Suprapubic skin (tissue), 4 donors: ENCODE data around the gene CCBE1. TPM values are rescaled to one million over a fixed set of nuclear protein-coding genes. Genes with fewer than 3 reads are reported as not detected.

ENCODE experiments used
- DNase-seq, 2 donors: peaks; one replicate each; pipeline ENCODE4 v3.0.0-alpha.2; 2019; ENCODE audit warnings: low spot score in 2 of 2
- H3K27ac ChIP-seq: fragments of 200-600 bp; sonication (generic); one replicate; pipeline ENCODE4 v1.5.1; 2019
- H3K27me3 ChIP-seq: fragments of 200-600 bp; sonication (generic); one replicate; pipeline ENCODE4 v1.5.1; 2019
- H3K36me3 ChIP-seq: fragments of 200-600 bp; sonication (generic); one replicate; pipeline ENCODE4 v1.5.1; 2019
- H3K4me1 ChIP-seq: fragments of 200-600 bp; sonication (generic); one replicate; pipeline ENCODE4 v1.5.1; 2019
- H3K4me3 ChIP-seq: fragments of 200-600 bp; sonication (generic); one replicate; pipeline ENCODE4 v1.5.1; 2019; ENCODE audit warnings: mild to moderate bottlenecking
- H3K9me3 ChIP-seq: fragments of 200-600 bp; sonication (generic); one replicate; pipeline ENCODE4 v1.5.1; 2019
- EP300 ChIP-seq: sonication (generic); formaldehyde crosslinking; IDR thresholded peaks from one replicate; pipeline ENCODE4 v1.6.1; 2017; ENCODE audit warnings: antibody characterized with exemption
- POLR2A ChIP-seq, 2 donors: fragments of 450-650 bp; IDR thresholded peaks; one replicate each; pipeline ENCODE4 v1.6.1; 2017; ENCODE audit warnings: antibody characterized with exemption in 2 of 2, mild to moderate bottlenecking in 2 of 2, moderate library complexity in 2 of 2
- POLR2AphosphoS5 ChIP-seq, 3 donors: sonication (generic); formaldehyde crosslinking; IDR thresholded peaks; one replicate each; pipeline ENCODE4 v1.6.1; 2017; ENCODE audit warnings: antibody characterized with exemption in 3 of 3
- WGBS: methylation state at CpG from one replicate; pipeline ENCODE4 v1.1.5; 2018; 5-methylcytosine and 5-hydroxymethylcytosine counted together
- total RNA-seq, 4 donors: library from RNA; depleted of rRNA; stranded (reverse); fragments of >200 nt; gene quantifications; one replicate each; pipeline ENCODE4 v1.1.0, GENCODE V29; 2016
- TF ChIP-seq, protein P1 (sequence below), 2 donors: fragments of 200-600 bp in 1 of 2; fragments of 450-650 bp in 1 of 2; sonication (generic) in 1 of 2; IDR thresholded peaks; one replicate each; pipeline ENCODE4 v1.5.1; 2016 to 2019; ENCODE audit warnings: antibody characterized with exemption in 2 of 2, mild to moderate bottlenecking in 1 of 2, moderate library complexity in 1 of 2

CCBE1 gene
- total RNA-seq, 4 donors from 2014 or later = 0.81 to 3.7 (median 1.7) TPM

DNA sequence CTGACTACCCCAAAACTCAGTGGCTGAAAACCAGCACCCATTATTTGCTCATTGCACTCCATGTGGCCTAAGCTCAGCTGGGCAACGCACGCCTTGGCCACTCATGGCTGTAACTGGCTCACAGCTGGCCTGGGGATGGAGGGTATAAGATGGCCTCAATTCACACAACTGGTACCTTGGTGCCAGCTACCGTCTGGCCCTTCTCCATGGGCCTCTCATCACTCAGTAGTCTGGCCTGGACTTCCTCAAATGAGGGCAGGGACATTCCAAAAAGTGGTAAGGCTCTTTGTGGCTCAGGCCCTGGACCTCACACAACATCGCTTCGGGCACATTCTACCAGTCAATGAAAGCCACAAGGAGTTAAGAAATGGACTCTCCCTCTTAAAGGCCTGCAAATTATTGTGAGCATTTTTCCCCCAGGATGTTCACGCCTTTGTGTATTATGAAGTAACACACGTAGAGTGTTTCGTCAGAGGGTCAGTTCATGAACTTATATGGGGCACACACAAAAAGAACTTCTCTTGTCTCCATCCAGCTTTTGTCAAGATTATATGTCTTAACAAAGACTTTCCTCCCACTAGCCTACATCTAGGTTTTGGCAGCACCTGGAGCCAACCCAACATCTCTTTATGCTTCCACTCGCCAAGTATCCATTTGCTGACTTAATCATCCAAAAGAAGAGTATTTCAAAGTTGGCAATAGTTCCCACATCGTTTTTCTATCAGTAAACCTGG lies 145.2 kb downstream of the CCBE1 start:
- 85% methylated on average over 10 of the region's 10 CpGs for whole genome bisulfite sequencing
- no peaks in the 10 kb centered on the region for H3K36me3 ChIP-seq
- H3K4me3 ChIP-seq = no peak overlapping the region
- no peaks in the 10 kb centered on the region for H3K9me3 ChIP-seq
- H3K27me3 ChIP-seq = no peaks in the 10 kb centered on the region
- no peak overlapping the region for H3K27ac ChIP-seq
- DNase-seq = no peak
- TF ChIP-seq EP300 = no peak
- TF ChIP-seq, protein P1, sequence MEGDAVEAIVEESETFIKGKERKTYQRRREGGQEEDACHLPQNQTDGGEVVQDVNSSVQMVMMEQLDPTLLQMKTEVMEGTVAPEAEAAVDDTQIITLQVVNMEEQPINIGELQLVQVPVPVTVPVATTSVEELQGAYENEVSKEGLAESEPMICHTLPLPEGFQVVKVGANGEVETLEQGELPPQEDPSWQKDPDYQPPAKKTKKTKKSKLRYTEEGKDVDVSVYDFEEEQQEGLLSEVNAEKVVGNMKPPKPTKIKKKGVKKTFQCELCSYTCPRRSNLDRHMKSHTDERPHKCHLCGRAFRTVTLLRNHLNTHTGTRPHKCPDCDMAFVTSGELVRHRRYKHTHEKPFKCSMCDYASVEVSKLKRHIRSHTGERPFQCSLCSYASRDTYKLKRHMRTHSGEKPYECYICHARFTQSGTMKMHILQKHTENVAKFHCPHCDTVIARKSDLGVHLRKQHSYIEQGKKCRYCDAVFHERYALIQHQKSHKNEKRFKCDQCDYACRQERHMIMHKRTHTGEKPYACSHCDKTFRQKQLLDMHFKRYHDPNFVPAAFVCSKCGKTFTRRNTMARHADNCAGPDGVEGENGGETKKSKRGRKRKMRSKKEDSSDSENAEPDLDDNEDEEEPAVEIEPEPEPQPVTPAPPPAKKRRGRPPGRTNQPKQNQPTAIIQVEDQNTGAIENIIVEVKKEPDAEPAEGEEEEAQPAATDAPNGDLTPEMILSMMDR (IDR thresholded peaks at IDR 0.05) = no peak
- no peak for TF ChIP-seq POLR2AphosphoS5 (IDR thresholded peaks at IDR 0.05)
- TF ChIP-seq POLR2A (IDR thresholded peaks at IDR 0.05) = no peak
- peaks cover 23% of the 10 kb centered on the region for H3K4me1 ChIP-seq

DNA sequence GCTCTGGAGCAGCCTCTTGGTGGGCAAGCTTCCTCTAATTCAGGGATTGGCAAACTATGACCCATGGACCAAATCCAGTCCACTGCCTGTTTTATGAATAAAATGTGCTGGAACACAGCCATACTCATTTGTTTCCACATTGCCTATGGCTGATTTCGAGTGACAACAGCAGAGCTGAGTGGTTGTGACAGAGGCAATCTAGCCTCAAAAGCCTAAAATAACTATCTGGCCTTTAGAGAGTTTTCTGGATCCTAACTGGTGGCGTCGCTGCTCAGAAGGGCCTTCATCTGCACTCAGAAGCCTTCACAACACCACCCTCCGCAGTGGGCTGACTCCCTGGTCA lies 147.1 kb downstream of the CCBE1 start:
- 68% methylated on average over 3 of the region's 4 CpGs for WGBS
- Histone ChIP-seq H3K9me3 (no peaks in the 10 kb centered on the region), H3K27me3 (no peaks in the 10 kb centered on the region), H3K4me3 (no peak overlapping the region), H3K27ac (no peak overlapping the region), H3K4me1 (peaks cover 7% of the 10 kb centered on the region), H3K36me3 (no peaks in the 10 kb centered on the region)
- TF ChIP-seq POLR2AphosphoS5 (IDR thresholded peaks at IDR 0.05) (no peak), POLR2A (IDR thresholded peaks at IDR 0.05) (no peak), EP300 (no peak)
- no peak for DNase-seq

DNA sequence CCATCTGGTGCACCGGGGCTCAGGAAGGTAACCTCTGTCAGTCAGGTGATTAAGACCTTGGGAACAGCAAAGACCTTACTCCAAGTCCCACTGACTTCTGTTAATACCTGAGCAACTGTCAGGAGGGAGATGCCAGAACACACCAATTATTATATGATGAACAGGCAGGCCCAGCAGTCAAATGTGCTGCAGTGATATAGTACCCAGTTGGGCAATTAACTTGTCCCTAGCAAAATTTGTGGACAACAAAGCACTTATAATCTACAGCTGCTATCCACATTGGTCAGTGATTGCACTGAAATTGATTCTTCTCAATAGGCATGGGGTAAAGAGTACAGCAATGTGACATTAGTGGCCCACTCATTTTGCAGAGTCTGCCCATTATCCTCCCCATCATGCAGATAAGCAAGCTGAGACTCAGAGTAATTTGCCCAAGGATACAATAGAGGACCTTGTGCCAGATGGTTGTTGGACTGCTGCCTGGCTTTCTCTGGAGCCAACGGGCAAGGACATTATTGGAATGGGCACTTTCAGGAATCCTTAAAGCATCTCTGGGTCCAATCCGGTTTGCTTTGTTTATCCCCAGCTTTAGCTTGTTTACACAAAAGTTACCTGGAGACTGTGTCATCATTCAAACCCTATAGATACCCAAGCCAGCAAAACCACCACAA lies 147.6 kb downstream of the CCBE1 start:
- H3K4me1 ChIP-seq = peaks cover 5% of the 10 kb centered on the region
- TF ChIP-seq, protein P1 (IDR thresholded peaks at IDR 0.05) = no peak
- no peak for TF ChIP-seq POLR2A (IDR thresholded peaks at IDR 0.05)
- H3K36me3 ChIP-seq = no peaks in the 10 kb centered on the region
- no peak overlapping the region for H3K27ac ChIP-seq
- H3K27me3 ChIP-seq = no peaks in the 10 kb centered on the region
- H3K4me3 ChIP-seq = no peak overlapping the region
- WGBS = 63% methylated on average over 2 of the region's 3 CpGs
- H3K9me3 ChIP-seq = no peaks in the 10 kb centered on the region
- no peak for DNase-seq

DNA sequence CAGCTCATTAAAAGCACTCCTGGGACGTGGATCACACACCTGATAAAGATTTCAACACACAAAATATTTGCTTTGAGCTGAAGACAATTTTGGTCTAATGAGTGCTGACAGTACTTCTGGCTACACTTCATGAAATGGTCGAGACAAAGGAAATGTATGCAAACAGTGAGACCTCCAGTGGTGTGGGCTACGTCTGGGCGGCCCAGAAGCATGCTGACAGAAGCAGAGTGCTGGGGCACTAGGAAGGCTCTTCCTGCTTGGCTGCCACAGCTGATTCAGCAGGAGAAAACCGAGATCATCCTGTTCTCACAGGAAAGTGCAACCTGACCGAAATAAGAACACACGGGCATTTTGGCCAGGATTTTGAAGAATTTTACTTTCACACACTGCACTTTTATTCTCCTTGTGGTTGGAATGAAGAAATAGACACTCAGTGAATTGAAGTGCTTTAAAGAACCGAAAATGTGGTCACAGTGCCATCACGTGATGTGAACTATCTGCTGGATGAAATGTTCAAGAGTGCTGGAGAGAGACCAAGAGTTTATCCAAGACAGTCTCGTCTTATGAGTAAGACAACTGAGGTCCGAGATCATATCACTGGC lies 149.5 kb downstream of the CCBE1 start:
- H3K27ac ChIP-seq = no peak overlapping the region
- no peaks in the 10 kb centered on the region for H3K36me3 ChIP-seq
- WGBS = 45% methylated on average over 11 of the region's 11 CpGs
- H3K9me3 ChIP-seq = no peaks in the 10 kb centered on the region
- peaks cover 5% of the 10 kb centered on the region for H3K4me1 ChIP-seq
- H3K4me3 ChIP-seq = no peak overlapping the region
- TF ChIP-seq POLR2AphosphoS5 (IDR thresholded peaks at IDR 0.05) (no peak), EP300 (no peak), POLR2A (IDR thresholded peaks at IDR 0.05) (no peak)
- TF ChIP-seq, protein P1 (IDR thresholded peaks at IDR 0.05) = no peak
- H3K27me3 ChIP-seq = no peaks in the 10 kb centered on the region
- no peak for DNase-seq

DNA sequence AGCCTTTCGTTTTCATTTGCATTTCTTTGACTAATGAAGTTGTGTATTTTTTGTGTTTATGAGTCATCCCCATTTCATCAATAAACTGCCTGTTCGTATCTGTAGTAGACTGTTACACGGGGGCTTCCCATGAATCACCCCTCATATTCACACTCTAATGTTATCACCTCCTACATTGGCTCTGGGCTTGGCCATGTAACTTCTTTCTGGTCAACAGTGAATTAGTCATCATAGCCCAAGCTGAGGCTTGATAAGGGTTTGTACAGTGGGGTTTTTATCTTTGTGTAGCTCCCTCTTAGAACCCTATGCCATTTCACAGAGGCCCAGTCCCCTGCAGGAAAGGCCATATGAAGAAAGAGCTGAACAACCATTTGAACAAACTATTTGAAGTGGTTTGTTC lies 151.0 kb downstream of the CCBE1 start:
- no peak for DNase-seq
- Histone ChIP-seq H3K4me3 (no peak overlapping the region), H3K27me3 (no peaks in the 10 kb centered on the region), H3K27ac (no peak overlapping the region), H3K4me1 (peaks cover 5% of the 10 kb centered on the region), H3K36me3 (no peaks in the 10 kb centered on the region), H3K9me3 (no peaks in the 10 kb centered on the region)
- TF ChIP-seq, protein P1 (IDR thresholded peaks at IDR 0.05) = no peak
- TF ChIP-seq POLR2AphosphoS5 (IDR thresholded peaks at IDR 0.05) = no peak
- no peak for TF ChIP-seq EP300
- TF ChIP-seq POLR2A (IDR thresholded peaks at IDR 0.05) = no peak
- 73% methylated on average over 3 of the region's 3 CpGs for WGBS
